Neuronal stem cell (in vitro differentiated cells): Measurements from ENCODE around the gene SMCO3.

Experiments used
- DNase-seq: peaks from one replicate; pipeline ENCODE4 v3.0.0-alpha.2; 2013; ENCODE audit warnings: low spot score
- H2AFZ ChIP-seq: one replicate; pipeline ENCODE4 v1.6.1; 2013; ENCODE audit warnings: mild to moderate bottlenecking, low read length, inconsistent platforms
- H2AK5ac ChIP-seq: 2 replicates; pipeline ENCODE4 v1.6.1; 2013; ENCODE audit warnings: low read depth, mild to moderate bottlenecking, inconsistent platforms, low read length, moderate library complexity, mixed read lengths
- H2BK120ac ChIP-seq: 2 replicates; pipeline ENCODE4 v1.6.1; 2013; ENCODE audit warnings: low read depth, mild to moderate bottlenecking, inconsistent platforms, low read length, moderate library complexity, mixed read lengths
- H2BK12ac ChIP-seq: one replicate; pipeline ENCODE4 v1.6.1; 2013; ENCODE audit warnings: low read length, inconsistent platforms
- H2BK15ac ChIP-seq: 2 replicates; pipeline ENCODE4 v1.6.1; 2013; ENCODE audit warnings: mild to moderate bottlenecking, low read length, inconsistent platforms, mixed read lengths
- H2BK5ac ChIP-seq: one replicate; pipeline ENCODE4 v1.6.1; 2013; ENCODE audit warnings: inconsistent platforms, mild to moderate bottlenecking, low read length, moderate library complexity
- H3K14ac ChIP-seq: one replicate; pipeline ENCODE4 v1.6.1; 2013; ENCODE audit warnings: low read length, inconsistent platforms
- H3K18ac ChIP-seq: 2 replicates; pipeline ENCODE4 v1.6.1; 2013; ENCODE audit warnings: low read length, inconsistent platforms
- H3K23ac ChIP-seq: 2 replicates; pipeline ENCODE4 v1.6.1; 2013; ENCODE audit warnings: low read depth, mild to moderate bottlenecking, mixed read lengths, low read length, inconsistent platforms; ENCODE audit not compliant: poor library complexity
- H3K27ac ChIP-seq: replicated peaks from 3 replicates; pipeline ENCODE4 v1.5.1; 2013; ENCODE audit warnings: low read length, inconsistent platforms
- H3K27me3 ChIP-seq, 3 experiments: 2 replicates each; pipeline ENCODE4 v1.6.1; 2013; ENCODE audit warnings: low read length in 3 of 3, mild to moderate bottlenecking in 2 of 3, inconsistent platforms in 1 of 3, low read depth in 1 of 3, mixed read lengths in 1 of 3, moderate library complexity in 1 of 3; ENCODE audit not compliant: control insufficient read depth in 3 of 3, insufficient read depth in 3 of 3
- H3K36me3 ChIP-seq, 2 donors: replicated peaks in 1 of 2; 2 replicates each; pipeline ENCODE4 v1.6.1; 2013; ENCODE audit warnings: low read length in 2 of 2; ENCODE audit not compliant: control insufficient read depth in 2 of 2, insufficient read depth in 2 of 2
- H3K4ac ChIP-seq: 2 replicates; pipeline ENCODE4 v1.6.1; 2013; ENCODE audit warnings: inconsistent platforms, mild to moderate bottlenecking, low read length, moderate library complexity
- H3K4me1 ChIP-seq, 2 donors: 1 replicate in 1 of 2; 2 replicates in 1 of 2; pipeline ENCODE4 v1.6.1; 2013; ENCODE audit warnings: low read length in 2 of 2, low read depth in 1 of 2; ENCODE audit not compliant: control insufficient read depth in 2 of 2, insufficient read depth in 1 of 2
- H3K4me2 ChIP-seq: one replicate; pipeline ENCODE4 v1.6.1; 2013; ENCODE audit warnings: mild to moderate bottlenecking, low read length, inconsistent platforms; ENCODE audit not compliant: insufficient read depth, poor library complexity, severe bottlenecking
- H3K4me3 ChIP-seq, 2 donors: 2 replicates each; pipeline ENCODE4 v1.5.1; 2013; ENCODE audit warnings: low read length in 2 of 2, mild to moderate bottlenecking in 2 of 2, inconsistent platforms in 1 of 2, moderate library complexity in 1 of 2
- H3K79me1 ChIP-seq: one replicate; pipeline ENCODE4 v1.6.1; 2013; ENCODE audit warnings: low read depth, mild to moderate bottlenecking, inconsistent platforms, low read length, moderate library complexity
- H3K9ac ChIP-seq: one replicate; pipeline ENCODE4 v1.6.1; 2013; ENCODE audit warnings: mild to moderate bottlenecking, low read depth, low read length, inconsistent platforms; ENCODE audit not compliant: poor library complexity
- H3K9me3 ChIP-seq, 2 donors: replicated peaks in 1 of 2; 2 replicates each; pipeline versions ENCODE3 to v1.6.1; 2013; ENCODE audit warnings: low read length in 2 of 2, mild to moderate bottlenecking in 2 of 2, inconsistent platforms in 1 of 2, low read depth in 1 of 2, mixed read lengths in 1 of 2, moderate library complexity in 1 of 2; ENCODE audit not compliant: control insufficient read depth in 2 of 2, insufficient read depth in 1 of 2
- H4K8ac ChIP-seq: one replicate; pipeline ENCODE4 v1.6.1; 2013; ENCODE audit warnings: low read depth, mild to moderate bottlenecking, inconsistent platforms, low read length, moderate library complexity
- H4K91ac ChIP-seq: one replicate; pipeline ENCODE4 v1.6.1; 2013; ENCODE audit warnings: low read length, low read depth, mild to moderate bottlenecking, inconsistent platforms; ENCODE audit not compliant: poor library complexity
- WGBS, 2 donors: extraction: QIAGEN DNeasy Blood & Tissue Kit; methylation state at CpG; one replicate each; pipeline ENCODE4 v1.1.7; 2013; ENCODE audit warnings: missing lambda C conversion rate in 2 of 2, mixed read lengths in 1 of 2; ENCODE audit not compliant: insufficient read length in 2 of 2, insufficient replicate concordance in 1 of 2; ENCODE audit errors: extremely low coverage in 2 of 2; 5-methylcytosine and 5-hydroxymethylcytosine counted together

The SMCO3 gene

GRCh38 chr12:14802247-14802646 lies 11.7 kb downstream of the SMCO3 start:
- WGBS, 2 donors: no CpG with 5 or more reads among the region's 4 CpGs
- no peak overlapping the region for H4K91ac ChIP-seq

GRCh38 chr12:14795028-14795448 lies 18.9 kb downstream of the SMCO3 start:
- WGBS, 2 donors: no CpG with 5 or more reads among the region's 4 CpGs
- no peak for DNase-seq

More at GRCh38 chr12:14802247-14802646, 11.7 kb downstream of the SMCO3 start:
- Histone ChIP-seq H3K23ac (no peak overlapping the region), H2AFZ (no peak overlapping the region), H3K79me1 (peaks cover 3% of the 10 kb centered on the region), H3K4ac (no peak overlapping the region), H3K9ac (no peak overlapping the region), H3K27ac (no peak overlapping the region), H2BK15ac (no peak overlapping the region), H3K4me1 (peaks cover 1 to 7% of the 10 kb centered on the region in 2 donors), H3K36me3 (peaks cover 8 to 43% of the 10 kb centered on the region in 2 donors), H3K4me3 (peak overlapping the region in 1 of 2 donors; percentile 82), H2BK5ac (no peak overlapping the region), H2BK120ac (no peak overlapping the region), H3K14ac (no peak overlapping the region), H3K9me3 (no peaks in the 10 kb centered on the region), H4K8ac (no peak overlapping the region), H3K4me2 (peak overlapping the region; percentile 41), H3K18ac (no peak overlapping the region), H2BK12ac (no peak overlapping the region), H2AK5ac (no peak overlapping the region), H3K27me3 (no peaks in the 10 kb centered on the region)
- no peak for DNase-seq

GRCh38 chr12:14785568-14785967 lies 28.4 kb downstream of the SMCO3 start:
- H3K36me3 ChIP-seq: peaks cover 13 to 68% of the 10 kb centered on the region in 2 donors

More at GRCh38 chr12:14795028-14795448, 18.9 kb downstream of the SMCO3 start:
- Histone ChIP-seq H3K4ac (no peak overlapping the region), H3K27me3 (no peaks in the 10 kb centered on the region), H2BK12ac (no peak overlapping the region), H3K36me3 (peaks cover 23 to 99% of the 10 kb centered on the region in 2 donors), H3K14ac (no peak overlapping the region), H2AFZ (no peak overlapping the region), H2BK120ac (no peak overlapping the region), H3K18ac (no peak overlapping the region), H3K9me3 (no peaks in the 10 kb centered on the region), H2AK5ac (no peak overlapping the region), H3K27ac (no peak overlapping the region), H4K8ac (no peak overlapping the region), H3K79me1 (no peaks in the 10 kb centered on the region), H3K4me2 (no peak overlapping the region), H3K23ac (no peak overlapping the region), H3K9ac (no peak overlapping the region), H4K91ac (no peak overlapping the region), H3K4me3 (no peak overlapping the region), H2BK15ac (no peak overlapping the region), H2BK5ac (no peak overlapping the region), H3K4me1 (no peaks in the 10 kb centered on the region)

GRCh38 chr12:14784471-14784870 lies 29.5 kb downstream of the SMCO3 start:
- H3K9ac ChIP-seq: no peak overlapping the region
- H3K79me1 ChIP-seq: no peaks in the 10 kb centered on the region
- H4K8ac ChIP-seq: no peak overlapping the region
- H2BK120ac ChIP-seq: no peak overlapping the region
- H2BK5ac ChIP-seq: no peak overlapping the region
- H3K23ac ChIP-seq: no peak overlapping the region
- no peak overlapping the region for H2BK15ac ChIP-seq
- peaks cover 10 to 57% of the 10 kb centered on the region in 2 donors for H3K36me3 ChIP-seq
- H3K27ac ChIP-seq: no peak overlapping the region
- H2AK5ac ChIP-seq: no peak overlapping the region
- H3K14ac ChIP-seq: no peak overlapping the region
- H3K4me3 ChIP-seq: no peak overlapping the region
- H3K4ac ChIP-seq: no peak overlapping the region
- no CpG with 5 or more reads among the region's 2 CpGs for WGBS, 2 donors
- H3K27me3 ChIP-seq: no peaks in the 10 kb centered on the region
- H4K91ac ChIP-seq: no peak overlapping the region
- H2BK12ac ChIP-seq: no peak overlapping the region
- no peak overlapping the region for H3K4me2 ChIP-seq
- DNase-seq: no peak
- H3K18ac ChIP-seq: no peak overlapping the region
- no peaks in the 10 kb centered on the region for H3K4me1 ChIP-seq
- H3K9me3 ChIP-seq: no peaks in the 10 kb centered on the region
- H2AFZ ChIP-seq: no peak overlapping the region

More at GRCh38 chr12:14785568-14785967, 28.4 kb downstream of the SMCO3 start:
- no peak overlapping the region for H4K8ac ChIP-seq
- no peak overlapping the region for H2AK5ac ChIP-seq
- no peak for DNase-seq
- WGBS, 2 donors: no CpG with 5 or more reads among the region's 3 CpGs
- no peak overlapping the region for H2BK5ac ChIP-seq
- H3K4me2 ChIP-seq: no peak overlapping the region
- H3K79me1 ChIP-seq: no peaks in the 10 kb centered on the region
- H2BK120ac ChIP-seq: no peak overlapping the region
- H2BK12ac ChIP-seq: no peak overlapping the region
- no peaks in the 10 kb centered on the region for H3K9me3 ChIP-seq
- no peaks in the 10 kb centered on the region for H3K4me1 ChIP-seq
- H2BK15ac ChIP-seq: no peak overlapping the region
- H2AFZ ChIP-seq: no peak overlapping the region
- no peak overlapping the region for H3K14ac ChIP-seq
- no peak overlapping the region for H3K9ac ChIP-seq
- H3K18ac ChIP-seq: no peak overlapping the region
- H3K4me3 ChIP-seq: no peak overlapping the region
- no peak overlapping the region for H3K27ac ChIP-seq
- H3K4ac ChIP-seq: no peak overlapping the region
- H4K91ac ChIP-seq: no peak overlapping the region
- no peaks in the 10 kb centered on the region for H3K27me3 ChIP-seq
- H3K23ac ChIP-seq: no peak overlapping the region
